GM12878 (cell line): ENCODE data around the gene MEGF9. TPM values are rescaled to one million over a fixed set of nuclear protein-coding genes. Genes with fewer than 3 reads are reported as not detected.

Experiments used
- ATAC-seq: fragments of 200-7000 bp; cut with Tn5 transposase; 3 replicates; pipeline ENCODE4 v1.9.1; 2020; ENCODE audit warnings: mild to moderate bottlenecking, moderate library complexity
- BruUV-seq: library from RNA; stranded (reverse); fragments of 400-500 nt; replicated peaks from 2 replicates; lab custom pipeline; 2021; lab: Mats Ljungman, UMichigan
- CTCF ChIA-PET: fragments of 300-600 bp; sonication (Branson Sonifier 250); formaldehyde crosslinking; extraction: SDS; loops from one replicate; lab custom pipeline; 2021; ENCODE audit warnings: inconsistent platforms; lab: Yijun Ruan, JAX
- POLR2A ChIA-PET: fragments of 350-600 bp; formaldehyde crosslinking; extraction: SDS; loops from one replicate; lab custom pipeline; 2021; ENCODE audit warnings: inconsistent platforms; lab: Charles Lee
- RAD21 ChIA-PET: fragments of 300-600 bp; sonication (Branson Sonifier 250); formaldehyde crosslinking; loops from one replicate; lab custom pipeline; 2023; ENCODE audit warnings: antibody characterized with exemption; ENCODE audit not compliant: unreplicated experiment; lab: Charles Lee
- SMC1A ChIA-PET: fragments of 300-600 bp; sonication (Branson Sonifier 250); formaldehyde crosslinking; loops from one replicate; lab custom pipeline; 2023; ENCODE audit not compliant: unreplicated experiment, uncharacterized antibody; lab: Charles Lee
- DNase-seq: peaks from one replicate; pipeline ENCODE4 v3.0.0-alpha.2; 2011; ENCODE audit warnings: low read depth, low spot score
- FAIRE-seq: peaks from 3 replicates; lab custom pipeline; 2011; peaks lifted over from hg19 to GRCh38; lab: Jason Lieb, UNC
- H2AFZ ChIP-seq: 2 replicates; pipeline ENCODE4 v1.6.0; 2011; ENCODE audit warnings: low read depth, low read length, control low read depth; ENCODE audit not compliant: control insufficient read depth
- H3K27ac ChIP-seq: 2 replicates; pipeline ENCODE4 v1.5.1; 2011; ENCODE audit warnings: control low read depth; ENCODE audit not compliant: control insufficient read depth, insufficient read depth
- H3K27me3 ChIP-seq, 2 experiments: replicated peaks in 1 of 2; 2 replicates each; pipeline versions ENCODE4 v1.6.0 to v1.6.1; 2011; ENCODE audit warnings: low read length in 1 of 2; ENCODE audit not compliant: control insufficient read depth in 2 of 2, insufficient read depth in 2 of 2
- H3K36me3 ChIP-seq, 2 experiments: 2 replicates each; pipeline ENCODE4 v1.5.1; 2011; ENCODE audit warnings: low read length in 1 of 2; ENCODE audit not compliant: control insufficient read depth in 2 of 2, insufficient read depth in 2 of 2
- H3K4me1 ChIP-seq: 2 replicates; pipeline ENCODE4 v1.6.1; 2011; ENCODE audit warnings: mild to moderate bottlenecking, low read length, moderate library complexity, mixed read lengths; ENCODE audit not compliant: control insufficient read depth, insufficient read depth
- H3K4me2 ChIP-seq: 2 replicates; pipeline ENCODE4 v1.6.0; 2011; ENCODE audit warnings: control low read depth; ENCODE audit not compliant: control insufficient read depth, insufficient read depth
- H3K4me3 ChIP-seq: fragments of 200-600 bp; sonication (generic); 2 replicates; pipeline ENCODE4 v1.5.1; 2016
- H3K79me2 ChIP-seq: 2 replicates; pipeline ENCODE4 v1.6.0; 2011; ENCODE audit warnings: low read length; ENCODE audit not compliant: control insufficient read depth, insufficient read depth
- H3K9ac ChIP-seq: 2 replicates; pipeline ENCODE4 v1.8.0; 2011; ENCODE audit warnings: low read length, control low read depth, mixed read lengths; ENCODE audit not compliant: control insufficient read depth, insufficient read depth
- H3K9me3 ChIP-seq: replicated peaks from 3 replicates; pipeline ENCODE4 v1.5.1; 2011; ENCODE audit warnings: mild to moderate bottlenecking, low read length; ENCODE audit not compliant: control insufficient read depth, insufficient read depth
- H4K20me1 ChIP-seq: 2 replicates; pipeline ENCODE4 v1.6.0; 2011; ENCODE audit not compliant: control insufficient read depth, insufficient read depth
- EED ChIP-seq: sonication (generic); IDR thresholded peaks from 2 replicates; pipeline ENCODE4 v1.6.1; 2016; ENCODE audit warnings: antibody characterized with exemption, low read depth
- HDAC2 ChIP-seq: fragments of 200-600 bp; sonication (generic); IDR thresholded peaks from 2 replicates; pipeline ENCODE4 v1.6.1; 2017
- IKZF2 ChIP-seq, 2 experiments: fragments of 450-650 bp; IDR thresholded peaks; 2 replicates each; pipeline ENCODE4 v1.6.1; 2017; ENCODE audit warnings: mild to moderate bottlenecking in 2 of 2, moderate library complexity in 2 of 2
- IRF4 ChIP-seq: IDR thresholded peaks from 2 replicates; pipeline ENCODE4 v1.6.1; 2011; ENCODE audit warnings: low read depth, low read length
- IRF5 ChIP-seq: fragments of 450-650 bp; IDR thresholded peaks from 2 replicates; pipeline ENCODE4 v1.6.1; 2017; ENCODE audit warnings: borderline replicate concordance
- JUND ChIP-seq: IDR thresholded peaks from 2 replicates; pipeline ENCODE4 v1.6.1; 2012; ENCODE audit warnings: low read depth, mild to moderate bottlenecking, low read length, improper control_type of control experiment, moderate library complexity
- LARP7 ChIP-seq: fragments of 450-650 bp; IDR thresholded peaks from 2 replicates; pipeline ENCODE4 v1.6.1; 2017; ENCODE audit warnings: mild to moderate bottlenecking
- MYC ChIP-seq: IDR thresholded peaks from 2 replicates; pipeline ENCODE4 v1.6.1; 2011; ENCODE audit warnings: mild to moderate bottlenecking, low read length, moderate library complexity, inconsistent platforms; ENCODE audit not compliant: insufficient read depth, insufficient replicate concordance, insufficient read length, severe bottlenecking
- POLR2AphosphoS2 ChIP-seq: IDR thresholded peaks from 2 replicates; pipeline ENCODE4 v1.6.1; 2011; ENCODE audit warnings: low read depth, mild to moderate bottlenecking, low read length, improper control_type of control experiment, moderate library complexity
- RB1 ChIP-seq: fragments of 450-650 bp; formaldehyde crosslinking; IDR thresholded peaks from 2 replicates; pipeline ENCODE4 v1.6.1; 2017; ENCODE audit warnings: mild to moderate bottlenecking, borderline replicate concordance
- RELA ChIP-seq: fragments of 450-650 bp; IDR thresholded peaks from 2 replicates; pipeline ENCODE4 v1.8.0; 2014; ENCODE audit warnings: borderline replicate concordance; ENCODE audit not compliant: partially characterized antibody
- SMC3 ChIP-seq: IDR thresholded peaks from 2 replicates; pipeline ENCODE4 v1.6.1; 2011; ENCODE audit warnings: low read length, improper control_type of control experiment, borderline replicate concordance
- ZBTB4 ChIP-seq: fragments of 450-650 bp; formaldehyde crosslinking; IDR thresholded peaks from 2 replicates; pipeline ENCODE4 v1.4.0; 2022; ENCODE audit warnings: mild to moderate bottlenecking, moderate library complexity
- ZNF592 ChIP-seq: fragments of 450-650 bp; IDR thresholded peaks from 2 replicates; pipeline ENCODE4 v1.6.1; 2017; ENCODE audit warnings: mild to moderate bottlenecking, moderate library complexity
- WGBS: methylation state at CpG from one replicate; pipeline ENCODE4 v1.1.6; 2016; ENCODE audit warnings: low lambda C conversion rate; ENCODE audit not compliant: insufficient replicate concordance, insufficient coverage; ENCODE audit errors: missing lambda C conversion rate; 5-methylcytosine and 5-hydroxymethylcytosine counted together
- in situ Hi-C: fragments of 300-500 bp; cut with MboI; formaldehyde crosslinking; loops from 9 replicates; pipeline ENCODE4 v1.14.3; 2018; ENCODE audit warnings: mixed read lengths
- intact Hi-C: fragments of 100-400 bp; cut with micrococcal nuclease; formaldehyde crosslinking; loops from one replicate; pipeline ENCODE4 v1.14.2; 2022; ENCODE audit not compliant: unreplicated experiment
- polyA plus RNA-seq, 11 experiments: library from polyadenylated mRNA; depleted of rRNA in 4 of 11; unstranded in 6 of 11; stranded (reverse) in 5 of 11; fragments of >200 nt; fragmentation: Nextera tagmentation in 4 of 11; fragmentation: Illumina TruSeq in 1 of 11; extraction: Ambion mirVana in 4 of 11; extraction: Trizol in 1 of 11; gene quantifications; 1 replicate in 1 of 11; 2 replicates in 10 of 11; pipeline versions ENCODE4 v1.2.1 to v1.2.3, GENCODE V29; 2011 to 2016; ENCODE audit warnings: inconsistent platforms in 2 of 11, missing spikeins in 2 of 11, low read depth in 1 of 11
- total RNA-seq, 4 experiments: library from RNA; depleted of rRNA in 3 of 4; stranded (reverse); fragments of >200 nt in 3 of 4; fragmentation: Illumina TruSeq in 1 of 4; extraction: Trizol in 1 of 4; gene quantifications; 2 replicates each; pipeline versions ENCODE4 v1.2.1 to v1.2.3, GENCODE V29; 2013 to 2021

MEGF9 gene
- total and polyA plus RNA-seq, 10 of the 15 experiments (the other 5 are each of a cell fraction or from before 2014, with no cell fraction given), result 0.71 to 5.1 (median 2.6) TPM

- no peaks in the 10 kb centered on the region for H3K79me2 ChIP-seq
- RAD21 ChIA-PET, result interaction anchor here (1.0 to 1.5 kb wide), 3 partner anchors 86 to 299 kb away, joined by 3 to 4 read pairs (median 3); no protein-coding TSS in a partner anchor
- CTCF ChIA-PET, result interaction anchor here (0.9 to 1.9 kb wide), 4 partner anchors 8 to 315 kb away, joined by 3 to 4 read pairs (median 4); no protein-coding TSS in a partner anchor
- ATAC-seq (no peak), DNase-seq (no peak), FAIRE-seq (no peak)
- no peaks in the 10 kb centered on the region for H3K4me1 ChIP-seq
- H3K9me3 ChIP-seq, result no peaks in the 10 kb centered on the region
- H3K27ac ChIP-seq, result no peak overlapping the region
- peaks cover 8 to 27% of the 10 kb centered on the region in 2 experiments for H3K36me3 ChIP-seq
- H3K4me2 ChIP-seq, result no peak overlapping the region
- no peak overlapping the region for H3K4me3 ChIP-seq
- SMC1A ChIA-PET, result interaction anchor here (1.1 to 2.9 kb wide), 4 partner anchors 12 to 299 kb away, joined by 3 to 6 read pairs (median 5); no protein-coding TSS in a partner anchor
- no peaks in the 10 kb centered on the region for H3K27me3 ChIP-seq
- H3K9ac ChIP-seq, result no peak overlapping the region
- H4K20me1 ChIP-seq, result no peaks in the 10 kb centered on the region
- in situ Hi-C loops, result no loop called here
- WGBS, result 92% methylated on average over 2 of the region's 2 CpGs
- no peak overlapping the region for H2AFZ ChIP-seq
- BruUV-seq, result no TSS peak
- POLR2A ChIA-PET, result interaction anchor here (0.7 kb wide), 1 partner anchor 19 kb away, joined by 3 read pairs; no protein-coding TSS in a partner anchor
- intact Hi-C loops, result no loop called here
- TF ChIP-seq LARP7 (no peak), IKZF2 (IDR thresholded peaks at IDR 0.05) (no peak), HDAC2 (no peak), SMC3 (no peak), EED (no peak), JUND (no peak), RELA (no peak), RB1 (no peak), ZNF592 (no peak), IRF5 (no peak), ZBTB4 (CRISPR knock-in tag) (no peak), MYC (no peak), POLR2AphosphoS2 (no peak), IRF4 (no peak)
Observed at GRCh38 chr9:120761006-120761405, 46.7 kb upstream of the MEGF9 start.
